GM12801 (cell line): ENCODE measurements around the gene DYNLL1.

Experiments used
- CTCF ChIP-seq: IDR thresholded peaks from one replicate; pipeline ENCODE4 v1.5.1; 2011; ENCODE audit warnings: control low read depth; ENCODE audit not compliant: insufficient read length; ENCODE audit errors: extremely low read depth

The DYNLL1 gene

GRCh38 chr12:120504587-120504986 is 8.7 kb downstream of the DYNLL1 start:
- no peak for TF ChIP-seq CTCF

- no peak for TF ChIP-seq CTCF
Measured at GRCh38 chr12:120508537-120508936, 12.6 kb downstream of the DYNLL1 start.

GRCh38 chr12:120514002-120514401 is 18.1 kb downstream of the DYNLL1 start:
- TF ChIP-seq CTCF, result no peak

GRCh38 chr12:120515496-120515895 is 19.6 kb downstream of the DYNLL1 start:
- TF ChIP-seq CTCF, result no peak

GRCh38 chr12:120522568-120522967 is 26.7 kb downstream of the DYNLL1 start:
- TF ChIP-seq CTCF, result no peak

- no peak for TF ChIP-seq CTCF
Measured at GRCh38 chr12:120528861-120529525, 33.1 kb downstream of the DYNLL1 start, which contains the start of gene COQ5. Gene COQ5 (minus strand): TSS chr12:120529158. CDS start chr12:120529141, 17 bp downstream.

- TF ChIP-seq CTCF, result no peak
Measured at GRCh38 chr12:120529641-120530417, 33.9 kb downstream of the DYNLL1 start.
